ENCODE data around the gene ENOX1.
A peak's percentile ranks its signal among the peaks of the same experiment; 100 is the strongest.

Gene ENOX1

GRCh38 chr13:43229506-43229905, 557.3 kb downstream of the ENOX1 start:
- TF ChIP-seq CTCF (IDR thresholded peaks at IDR 0.05; ENCODE audit: control insufficient read depth, insufficient read depth, low read depth, low read length, missing control alignments) = peak; percentile 7
- H3K4me3 ChIP-seq (ENCODE audit: control insufficient read depth, low read depth, low read length) = no peak overlapping the region
- DNase-seq (ENCODE audit: low read depth) = peak; percentile 38

GRCh38 chr13:43227721-43228120, 559.1 kb downstream of the ENOX1 start:
- DNase-seq (ENCODE audit: low read depth) = no peak
- TF ChIP-seq CTCF (IDR thresholded peaks at IDR 0.05; ENCODE audit: control insufficient read depth, insufficient read depth, low read depth, low read length, missing control alignments) = no peak
- no peak overlapping the region for H3K4me3 ChIP-seq (ENCODE audit: control insufficient read depth, low read depth, low read length)

DNA sequence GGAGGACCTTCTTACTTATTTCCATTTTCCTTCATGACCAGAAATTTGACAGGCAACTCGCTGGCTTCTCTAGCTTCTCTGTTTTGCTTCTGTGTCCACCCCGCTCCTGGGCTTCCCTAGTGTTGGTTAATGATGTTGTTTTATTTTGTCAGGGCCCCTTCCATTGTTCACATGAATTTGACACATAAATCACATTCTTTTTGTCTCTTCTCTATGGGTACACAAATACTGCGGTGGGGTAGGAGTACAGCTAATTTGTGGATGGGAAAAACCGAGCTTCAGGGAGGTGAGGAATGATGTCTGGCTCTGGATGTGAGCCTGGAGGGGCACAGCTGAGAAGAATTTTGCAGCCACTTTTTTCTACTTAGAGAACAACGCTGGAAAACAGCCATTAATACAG, 563.6 kb downstream of the ENOX1 start:
- no peak overlapping the region for H3K4me3 ChIP-seq (ENCODE audit: control insufficient read depth, low read depth, low read length)
- TF ChIP-seq CTCF (IDR thresholded peaks at IDR 0.05; ENCODE audit: control insufficient read depth, insufficient read depth, low read depth, low read length, missing control alignments) = no peak
- DNase-seq (ENCODE audit: low read depth) = no peak

DNA sequence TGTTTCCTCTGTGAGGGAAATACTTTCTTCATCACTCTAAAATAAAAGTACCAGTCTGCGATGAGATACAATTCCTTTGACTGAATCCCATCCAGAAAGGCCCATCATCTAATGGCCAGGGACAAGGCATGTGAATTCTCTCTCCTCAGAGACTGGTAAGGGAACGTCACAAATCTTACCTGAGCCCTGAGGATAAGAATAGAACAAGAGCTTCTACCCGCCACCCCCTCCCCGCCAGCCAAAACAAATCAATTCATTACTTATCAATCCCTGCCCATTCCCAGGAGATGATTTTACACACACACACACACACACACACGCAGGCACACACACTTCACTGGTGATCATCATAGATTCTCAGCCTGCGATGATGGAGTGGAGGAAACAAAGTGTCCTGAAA, 564.7 kb downstream of the ENOX1 start:
- H3K4me3 ChIP-seq (ENCODE audit: control insufficient read depth, low read depth, low read length) = no peak overlapping the region
- no peak for DNase-seq (ENCODE audit: low read depth)
- TF ChIP-seq CTCF (IDR thresholded peaks at IDR 0.05; ENCODE audit: control insufficient read depth, insufficient read depth, low read depth, low read length, missing control alignments) = no peak

GRCh38 chr13:43221611-43222010, 565.2 kb downstream of the ENOX1 start:
- no peak for TF ChIP-seq CTCF (IDR thresholded peaks at IDR 0.05; ENCODE audit: control insufficient read depth, insufficient read depth, low read depth, low read length, missing control alignments)
- no peak for DNase-seq (ENCODE audit: low read depth)
- no peak overlapping the region for H3K4me3 ChIP-seq (ENCODE audit: control insufficient read depth, low read depth, low read length)

GRCh38 chr13:43220873-43221595, 565.7 kb downstream of the ENOX1 start:
- DNase-seq (ENCODE audit: low read depth) = no peak
- TF ChIP-seq CTCF (IDR thresholded peaks at IDR 0.05; ENCODE audit: control insufficient read depth, insufficient read depth, low read depth, low read length, missing control alignments) = no peak
- no peak overlapping the region for H3K4me3 ChIP-seq (ENCODE audit: control insufficient read depth, low read depth, low read length)

Data from AG09309 (cell line).